GM18520 (cell line): ENCODE measurements around the gene PSAPL1.

Source experiments
- ATAC-seq: cut with Tn5 transposase; IDR thresholded peaks from one replicate; pipeline ENCODE4 v1.9.1; 2021; ENCODE audit not compliant: unreplicated experiment

Gene PSAPL1

GRCh38 chr4:7420661-7421040 lies 14.1 kb downstream of the PSAPL1 start:
- ATAC-seq: no peak

- no peak for ATAC-seq
These were observed 14.6 kb downstream of the PSAPL1 start for GRCh38 chr4:7419961-7420660.

GRCh38 chr4:7418131-7418943 lies 16.4 kb downstream of the PSAPL1 start:
- no peak for ATAC-seq

GRCh38 chr4:7417639-7418038 lies 17.1 kb downstream of the PSAPL1 start:
- no peak for ATAC-seq

- no peak for ATAC-seq
These were observed 17.8 kb downstream of the PSAPL1 start for GRCh38 chr4:7416745-7417432.

GRCh38 chr4:7415927-7416686 lies 18.6 kb downstream of the PSAPL1 start:
- no peak for ATAC-seq

GRCh38 chr4:7414736-7415510 lies 19.8 kb downstream of the PSAPL1 start:
- ATAC-seq: no peak

GRCh38 chr4:7414046-7414445 lies 20.7 kb downstream of the PSAPL1 start:
- ATAC-seq: no peak

GRCh38 chr4:7412554-7412912 lies 22.2 kb downstream of the PSAPL1 start:
- no peak for ATAC-seq

- no peak for ATAC-seq
These were observed 22.7 kb downstream of the PSAPL1 start for GRCh38 chr4:7411896-7412553.

- ATAC-seq: no peak
These were observed 23.2 kb downstream of the PSAPL1 start for GRCh38 chr4:7411491-7411890.

GRCh38 chr4:7410446-7410845 lies 24.3 kb downstream of the PSAPL1 start:
- ATAC-seq: no peak

- no peak for ATAC-seq
These were observed 26.6 kb downstream of the PSAPL1 start for GRCh38 chr4:7408166-7408565.

GRCh38 chr4:7403001-7403400 lies 31.7 kb downstream of the PSAPL1 start:
- no peak for ATAC-seq

GRCh38 chr4:7402526-7402925 lies 32.2 kb downstream of the PSAPL1 start:
- no peak for ATAC-seq

GRCh38 chr4:7400671-7401298 lies 33.9 kb downstream of the PSAPL1 start:
- ATAC-seq: no peak

GRCh38 chr4:7399440-7400234 lies 35.1 kb downstream of the PSAPL1 start:
- no peak for ATAC-seq

- no peak for ATAC-seq
These were observed 35.8 kb downstream of the PSAPL1 start for GRCh38 chr4:7398788-7399439.
